Measurements from ENCODE around the gene ADCY1. TPM values are rescaled to one million over a fixed set of nuclear protein-coding genes. Genes with fewer than 3 reads are reported as not detected.

Gene ADCY1
- total RNA-seq, 2 experiments from 2014 or later: 0.99 to 1.5 TPM

GRCh38 chr7:45581271-45581780 is 7.2 kb downstream of the ADCY1 start:
- no peak overlapping the region for H3K4me3 Mint-ChIP-seq
- no peaks in the 10 kb centered on the region for H3K4me1 Mint-ChIP-seq
- CTCF ChIA-PET: no interaction called here
- POLR2A ChIA-PET: interaction anchor here (0.6 kb wide), 1 partner anchor 110 kb away, joined by 3 read pairs; no protein-coding TSS in a partner anchor
- no peak overlapping the region for H3K27ac Mint-ChIP-seq
- DNase-seq: no peak
- H3K27me3 Mint-ChIP-seq: peaks cover 7% of the 10 kb centered on the region
- no peaks in the 10 kb centered on the region for H3K36me3 Mint-ChIP-seq (ENCODE audit: low read depth)
- no peaks in the 10 kb centered on the region for H3K9me3 Mint-ChIP-seq

DNA sequence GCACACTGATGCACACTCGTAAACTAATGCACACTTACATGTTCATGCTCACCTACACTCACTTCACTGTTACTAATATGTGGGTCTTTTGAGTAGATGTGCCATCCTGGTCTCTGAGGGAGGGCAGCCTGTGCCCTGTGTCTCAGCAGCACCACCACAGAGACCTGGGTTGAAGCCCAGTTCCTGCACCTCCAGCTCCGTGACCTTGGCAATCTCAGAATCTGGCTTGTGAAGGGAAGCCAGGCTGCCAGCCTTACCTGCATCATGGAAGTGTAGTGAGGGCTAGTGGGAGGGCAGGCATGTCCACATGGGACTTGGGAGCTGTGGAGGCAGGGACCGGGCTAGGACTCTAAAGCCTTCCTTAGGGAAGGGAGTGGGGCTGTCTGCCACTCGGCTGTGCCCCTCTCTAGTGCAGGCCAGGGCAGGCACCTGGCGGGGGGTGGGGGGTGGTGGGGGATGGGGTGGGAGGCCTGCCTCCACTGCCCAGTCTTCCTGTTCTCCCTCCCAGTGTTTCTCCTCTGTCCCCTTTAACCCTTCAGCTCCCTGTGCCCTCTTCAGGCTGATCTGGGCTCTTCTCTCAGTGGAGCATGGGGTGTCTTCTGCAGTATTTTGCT is 8.1 kb downstream of the ADCY1 start:
- ChIA-PET POLR2A (no interaction called here), CTCF (no interaction called here)
- H3K4me1 Mint-ChIP-seq: no peaks in the 10 kb centered on the region
- peaks cover under 1% of the 10 kb centered on the region for H3K27me3 Mint-ChIP-seq
- H3K4me3 Mint-ChIP-seq: no peak overlapping the region
- no peaks in the 10 kb centered on the region for H3K9me3 Mint-ChIP-seq
- no peak for DNase-seq
- H3K27ac Mint-ChIP-seq: no peak overlapping the region
- H3K36me3 Mint-ChIP-seq (ENCODE audit: low read depth): no peaks in the 10 kb centered on the region

- ChIA-PET POLR2A (no interaction called here), CTCF (no interaction called here)
- no peak for DNase-seq
- Mint-ChIP-seq H3K9me3 (no peaks in the 10 kb centered on the region), H3K4me1 (no peaks in the 10 kb centered on the region), H3K27ac (no peak overlapping the region), H3K36me3 (ENCODE audit: low read depth) (no peaks in the 10 kb centered on the region), H3K4me3 (no peak overlapping the region), H3K27me3 (no peaks in the 10 kb centered on the region)
Measured at GRCh38 chr7:45582868-45583277, 8.7 kb downstream of the ADCY1 start.

GRCh38 chr7:45583296-45583695 is 9.1 kb downstream of the ADCY1 start:
- H3K4me1 Mint-ChIP-seq: no peaks in the 10 kb centered on the region
- no peak for DNase-seq

DNA sequence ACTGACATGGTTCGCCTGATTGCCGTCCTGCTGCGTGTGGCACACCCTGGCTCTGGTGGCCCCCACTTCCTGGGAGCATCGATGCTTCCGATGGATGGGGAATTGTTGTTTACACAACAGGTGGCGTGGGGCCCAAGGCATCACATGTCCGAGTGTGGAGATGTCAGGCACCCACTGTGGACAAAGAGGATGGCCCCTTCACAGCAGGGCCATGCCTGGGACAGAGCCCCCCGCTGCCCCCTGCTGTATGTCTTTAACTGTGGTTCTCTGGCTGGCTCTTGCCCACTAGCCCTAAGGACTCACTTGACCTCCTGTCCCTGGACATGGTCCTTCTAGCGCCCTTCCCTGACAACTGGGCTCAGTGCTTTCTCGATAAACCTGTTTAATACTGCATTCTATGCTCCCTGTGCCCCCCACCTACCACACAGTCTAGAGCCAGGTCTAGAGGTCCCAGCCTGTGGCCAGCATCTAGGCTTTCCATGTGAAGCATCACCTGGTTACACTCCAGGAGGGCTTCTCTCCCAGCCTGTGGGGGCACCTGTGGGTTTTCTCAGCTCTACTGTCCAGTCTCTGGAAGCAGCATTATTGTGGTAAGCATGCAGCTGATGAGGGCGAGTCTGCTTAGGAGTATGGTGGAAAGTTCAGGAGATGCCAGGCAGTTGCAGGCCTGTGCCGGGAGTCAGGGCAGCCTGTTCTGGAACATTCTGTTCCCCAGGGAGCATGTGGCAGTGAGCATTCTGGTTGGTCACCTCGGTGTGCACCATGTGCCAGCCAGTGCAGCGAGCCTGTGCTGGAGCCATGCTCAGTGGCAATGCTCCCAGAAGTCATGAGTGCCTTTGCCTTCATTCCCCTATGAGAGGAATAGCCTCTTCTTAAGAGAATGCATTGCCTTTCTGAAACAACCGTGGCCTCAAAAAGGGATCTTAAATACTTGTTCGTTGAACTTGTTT is 10.4 kb downstream of the ADCY1 start:
- POLR2A ChIA-PET: no interaction called here
- Mint-ChIP-seq H3K9me3 (no peaks in the 10 kb centered on the region), H3K27me3 (no peaks in the 10 kb centered on the region), H3K4me1 (no peaks in the 10 kb centered on the region), H3K27ac (no peak overlapping the region), H3K4me3 (no peak overlapping the region), H3K36me3 (ENCODE audit: low read depth) (no peaks in the 10 kb centered on the region)
- CTCF ChIA-PET: no interaction called here
- DNase-seq: no peak

More at GRCh38 chr7:45583296-45583695, 9.1 kb downstream of the ADCY1 start:
- no peak overlapping the region for H3K27ac Mint-ChIP-seq
- no peaks in the 10 kb centered on the region for H3K36me3 Mint-ChIP-seq (ENCODE audit: low read depth)
- ChIA-PET CTCF (no interaction called here), POLR2A (no interaction called here)
- H3K27me3 Mint-ChIP-seq: no peaks in the 10 kb centered on the region
- H3K9me3 Mint-ChIP-seq: no peaks in the 10 kb centered on the region
- no peak overlapping the region for H3K4me3 Mint-ChIP-seq

DNA sequence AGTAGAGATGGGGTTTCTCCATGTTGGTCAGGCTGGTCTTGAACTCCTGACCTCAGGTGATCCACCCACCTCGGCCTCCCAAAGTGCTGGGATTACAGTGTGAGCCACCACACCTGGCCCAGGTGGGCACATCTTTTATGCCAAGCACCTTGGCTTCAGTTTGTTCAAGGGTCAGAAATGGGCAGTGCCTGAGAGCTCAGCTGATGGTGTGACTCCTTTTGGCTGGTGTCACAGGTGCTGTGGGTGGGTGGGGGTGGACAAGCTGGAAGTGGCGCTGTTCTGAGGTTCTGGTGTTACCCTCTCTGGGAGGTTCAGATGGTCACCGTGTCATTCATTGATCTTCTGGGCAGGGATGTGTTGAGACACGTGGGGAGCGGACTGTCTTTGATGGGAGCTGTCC is 11.5 kb downstream of the ADCY1 start:
- ChIA-PET CTCF (no interaction called here), POLR2A (no interaction called here)
- Mint-ChIP-seq H3K4me1 (no peaks in the 10 kb centered on the region), H3K27ac (no peak overlapping the region), H3K9me3 (no peaks in the 10 kb centered on the region), H3K4me3 (no peak overlapping the region), H3K36me3 (ENCODE audit: low read depth) (no peaks in the 10 kb centered on the region), H3K27me3 (no peaks in the 10 kb centered on the region)
- no peak for DNase-seq

- ChIA-PET CTCF (no interaction called here), POLR2A (no interaction called here)
- DNase-seq: no peak
- Mint-ChIP-seq H3K4me1 (no peaks in the 10 kb centered on the region), H3K9me3 (no peaks in the 10 kb centered on the region), H3K4me3 (no peak overlapping the region), H3K36me3 (ENCODE audit: low read depth) (no peaks in the 10 kb centered on the region), H3K27me3 (no peaks in the 10 kb centered on the region), H3K27ac (no peak overlapping the region)
Measured at GRCh38 chr7:45586542-45587520, 12.7 kb downstream of the ADCY1 start.

GRCh38 chr7:45588466-45588865 is 14.3 kb downstream of the ADCY1 start:
- Mint-ChIP-seq H3K27ac (no peak overlapping the region), H3K36me3 (ENCODE audit: low read depth) (no peaks in the 10 kb centered on the region), H3K9me3 (no peaks in the 10 kb centered on the region), H3K4me3 (no peak overlapping the region), H3K27me3 (no peaks in the 10 kb centered on the region), H3K4me1 (no peaks in the 10 kb centered on the region)
- POLR2A ChIA-PET: no interaction called here
- DNase-seq: no peak
- CTCF ChIA-PET: no interaction called here

DNA sequence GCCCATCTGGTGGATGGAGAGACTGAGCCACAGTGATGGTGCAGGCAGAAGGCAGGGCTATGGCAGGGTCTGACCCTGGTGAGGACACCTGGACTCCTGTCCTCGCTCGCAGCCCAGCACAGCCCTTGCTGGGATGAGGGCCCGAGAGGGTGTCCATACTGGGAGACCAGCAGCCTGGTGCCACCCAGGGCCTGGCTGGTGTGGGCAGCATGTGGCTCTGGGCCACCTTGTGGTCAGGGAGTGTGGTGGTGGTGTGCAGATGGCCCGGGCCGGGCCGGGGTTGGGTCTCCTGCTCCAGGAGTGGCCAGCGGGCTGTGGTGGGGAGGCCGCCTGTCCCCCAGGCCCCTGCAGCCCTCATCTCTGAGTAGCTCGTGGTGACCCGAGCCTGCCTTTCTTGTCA is 14.9 kb downstream of the ADCY1 start:
- H3K36me3 Mint-ChIP-seq (ENCODE audit: low read depth): no peaks in the 10 kb centered on the region
- ChIA-PET CTCF (no interaction called here), POLR2A (no interaction called here)
- DNase-seq: no peak
- H3K27ac Mint-ChIP-seq: no peak overlapping the region
- no peaks in the 10 kb centered on the region for H3K27me3 Mint-ChIP-seq
- H3K4me3 Mint-ChIP-seq: no peak overlapping the region
- H3K9me3 Mint-ChIP-seq: no peaks in the 10 kb centered on the region
- no peaks in the 10 kb centered on the region for H3K4me1 Mint-ChIP-seq

GRCh38 chr7:45589915-45590678 is 15.9 kb downstream of the ADCY1 start:
- Mint-ChIP-seq H3K27me3 (no peaks in the 10 kb centered on the region), H3K27ac (no peak overlapping the region), H3K4me1 (no peaks in the 10 kb centered on the region), H3K36me3 (ENCODE audit: low read depth) (no peaks in the 10 kb centered on the region), H3K4me3 (no peak overlapping the region), H3K9me3 (no peaks in the 10 kb centered on the region)
- no peak for DNase-seq
- ChIA-PET CTCF (no interaction called here), POLR2A (no interaction called here)

GRCh38 chr7:45590679-45591057 is 16.5 kb downstream of the ADCY1 start:
- CTCF ChIA-PET: no interaction called here
- H3K9me3 Mint-ChIP-seq: no peaks in the 10 kb centered on the region
- H3K27me3 Mint-ChIP-seq: no peaks in the 10 kb centered on the region
- no peak overlapping the region for H3K27ac Mint-ChIP-seq
- H3K4me1 Mint-ChIP-seq: no peaks in the 10 kb centered on the region
- DNase-seq: no peak
- H3K4me3 Mint-ChIP-seq: no peak overlapping the region
- POLR2A ChIA-PET: no interaction called here
- no peaks in the 10 kb centered on the region for H3K36me3 Mint-ChIP-seq (ENCODE audit: low read depth)

GRCh38 chr7:45591101-45591906 is 17.1 kb downstream of the ADCY1 start:
- Mint-ChIP-seq H3K4me3 (no peak overlapping the region), H3K9me3 (no peaks in the 10 kb centered on the region), H3K27ac (no peak overlapping the region), H3K27me3 (no peaks in the 10 kb centered on the region), H3K36me3 (ENCODE audit: low read depth) (no peaks in the 10 kb centered on the region), H3K4me1 (no peaks in the 10 kb centered on the region)
- CTCF ChIA-PET: no interaction called here
- DNase-seq: no peak
- POLR2A ChIA-PET: no interaction called here
